ENCODE measurements around the gene DIP2B.
"Not testable (repeated sequence)": the region's sequence is repeated elsewhere in the genome, so short reads cannot be mapped to it uniquely, and the experiment has no call there.

Gene DIP2B, protein sequence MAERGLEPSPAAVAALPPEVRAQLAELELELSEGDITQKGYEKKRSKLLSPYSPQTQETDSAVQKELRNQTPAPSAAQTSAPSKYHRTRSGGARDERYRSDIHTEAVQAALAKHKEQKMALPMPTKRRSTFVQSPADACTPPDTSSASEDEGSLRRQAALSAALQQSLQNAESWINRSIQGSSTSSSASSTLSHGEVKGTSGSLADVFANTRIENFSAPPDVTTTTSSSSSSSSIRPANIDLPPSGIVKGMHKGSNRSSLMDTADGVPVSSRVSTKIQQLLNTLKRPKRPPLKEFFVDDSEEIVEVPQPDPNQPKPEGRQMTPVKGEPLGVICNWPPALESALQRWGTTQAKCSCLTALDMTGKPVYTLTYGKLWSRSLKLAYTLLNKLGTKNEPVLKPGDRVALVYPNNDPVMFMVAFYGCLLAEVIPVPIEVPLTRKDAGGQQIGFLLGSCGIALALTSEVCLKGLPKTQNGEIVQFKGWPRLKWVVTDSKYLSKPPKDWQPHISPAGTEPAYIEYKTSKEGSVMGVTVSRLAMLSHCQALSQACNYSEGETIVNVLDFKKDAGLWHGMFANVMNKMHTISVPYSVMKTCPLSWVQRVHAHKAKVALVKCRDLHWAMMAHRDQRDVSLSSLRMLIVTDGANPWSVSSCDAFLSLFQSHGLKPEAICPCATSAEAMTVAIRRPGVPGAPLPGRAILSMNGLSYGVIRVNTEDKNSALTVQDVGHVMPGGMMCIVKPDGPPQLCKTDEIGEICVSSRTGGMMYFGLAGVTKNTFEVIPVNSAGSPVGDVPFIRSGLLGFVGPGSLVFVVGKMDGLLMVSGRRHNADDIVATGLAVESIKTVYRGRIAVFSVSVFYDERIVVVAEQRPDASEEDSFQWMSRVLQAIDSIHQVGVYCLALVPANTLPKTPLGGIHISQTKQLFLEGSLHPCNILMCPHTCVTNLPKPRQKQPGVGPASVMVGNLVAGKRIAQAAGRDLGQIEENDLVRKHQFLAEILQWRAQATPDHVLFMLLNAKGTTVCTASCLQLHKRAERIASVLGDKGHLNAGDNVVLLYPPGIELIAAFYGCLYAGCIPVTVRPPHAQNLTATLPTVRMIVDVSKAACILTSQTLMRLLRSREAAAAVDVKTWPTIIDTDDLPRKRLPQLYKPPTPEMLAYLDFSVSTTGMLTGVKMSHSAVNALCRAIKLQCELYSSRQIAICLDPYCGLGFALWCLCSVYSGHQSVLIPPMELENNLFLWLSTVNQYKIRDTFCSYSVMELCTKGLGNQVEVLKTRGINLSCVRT (N-terminal part only)

GRCh38 chr12:50504798-50505674, at the start of gene DIP2B:
TSS of gene DIP2B (plus strand) at chr12:50504985. CDS start at chr12:50505141, 156 bp downstream.
- in situ Hi-C loops (cut with MboI; ENCODE audit: low sequenced_read_pairs) = loop anchor here (10.0 to 25.0 kb wide), 2 partner anchors 120 to 232 kb away; no protein-coding TSS in a partner anchor
- no peaks in the 10 kb centered on the region for H3K27me3 ChIP-seq (ENCODE audit: low read depth)
- no peaks in the 10 kb centered on the region; the same call in 1 of the 2 replicates for H3K36me3 ChIP-seq (replicated peaks)
- H3K4me1 ChIP-seq = peaks cover 22% of the 10 kb centered on the region
- H3K9me3 ChIP-seq = no peaks in the 10 kb centered on the region; the same call in 1 of the 2 replicates
- H3K4me3 ChIP-seq = peak within 1 kb of the TSS; percentile 70
- peak; percentile 81 to 98 for DNase-seq (ENCODE audit: low spot score in 2 of 2)

DNA sequence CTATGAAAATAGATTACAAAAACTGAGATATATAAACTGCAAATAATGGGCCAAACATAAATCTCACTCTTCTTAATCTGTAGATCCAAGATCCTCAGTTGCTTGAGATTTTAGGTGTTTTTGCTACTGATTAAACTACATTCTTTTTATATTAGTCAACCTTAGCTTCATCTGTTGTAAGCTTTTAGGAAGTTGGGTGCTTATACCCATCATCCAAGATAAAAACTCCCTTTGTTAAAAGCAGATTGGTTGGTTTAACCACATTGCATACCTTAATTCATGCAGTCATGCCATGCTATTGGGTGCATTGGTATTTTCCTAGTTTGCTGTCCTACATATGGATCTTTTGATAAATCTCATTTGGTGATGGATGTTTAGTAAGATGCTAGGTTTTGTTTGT, 46.2 kb upstream of the DIP2B start:
- Histone ChIP-seq H3K36me3 (replicated peaks) (peaks cover 28% of the 10 kb centered on the region), H3K4me1 (0 out of 2 replicates have a peak, but pooled peaks cover 2% of the 10 kb centered on the region), H3K27me3 (ENCODE audit: low read depth) (0 out of 2 replicates have a peak, but pooled peaks cover 2% of the 10 kb centered on the region), H3K9me3 (no peaks in the 10 kb centered on the region), H3K4me3 (no peak overlapping the region)
- no peak for DNase-seq (ENCODE audit: low spot score in 2 of 2)
- in situ Hi-C loops (cut with MboI; ENCODE audit: low sequenced_read_pairs) = no loop called here

- in situ Hi-C loops (cut with MboI; ENCODE audit: low sequenced_read_pairs) = no loop called here
- no peaks in the 10 kb centered on the region for H3K9me3 ChIP-seq
- H3K27me3 ChIP-seq (ENCODE audit: low read depth) = no peaks in the 10 kb centered on the region
- H3K36me3 ChIP-seq (replicated peaks) = peaks cover 75% of the 10 kb centered on the region
- H3K4me3 ChIP-seq = no peak overlapping the region
- no peak for DNase-seq (ENCODE audit: low spot score in 2 of 2)
- H3K4me1 ChIP-seq = no peaks in the 10 kb centered on the region
Measured at GRCh38 chr12:50467439-50467838, 37.3 kb upstream of the DIP2B start.

- peaks cover 42% of the 10 kb centered on the region for H3K36me3 ChIP-seq (replicated peaks)
Measured at GRCh38 chr12:50477241-50477832, 27.4 kb upstream of the DIP2B start.

GRCh38 chr12:50482571-50482970, 22.2 kb upstream of the DIP2B start:
- H3K4me1 ChIP-seq = no peaks in the 10 kb centered on the region
- no peaks in the 10 kb centered on the region for H3K9me3 ChIP-seq
- in situ Hi-C loops (cut with MboI; ENCODE audit: low sequenced_read_pairs) = no loop called here
- DNase-seq (ENCODE audit: low spot score in 2 of 2) = no peak
- H3K4me3 ChIP-seq = no peak overlapping the region
- no peaks in the 10 kb centered on the region for H3K27me3 ChIP-seq (ENCODE audit: low read depth)
- peaks cover 8% of the 10 kb centered on the region; the same call in 1 of the 2 replicates for H3K36me3 ChIP-seq (replicated peaks)

More at GRCh38 chr12:50477241-50477832, 27.4 kb upstream of the DIP2B start:
- no peaks in the 10 kb centered on the region for H3K4me1 ChIP-seq
- no peak for DNase-seq (ENCODE audit: low spot score in 2 of 2)
- in situ Hi-C loops (cut with MboI; ENCODE audit: low sequenced_read_pairs) = no loop called here
- H3K27me3 ChIP-seq (ENCODE audit: low read depth) = no peaks in the 10 kb centered on the region
- no peak overlapping the region for H3K4me3 ChIP-seq
- no peaks in the 10 kb centered on the region for H3K9me3 ChIP-seq

GRCh38 chr12:50483488-50483887, 21.3 kb upstream of the DIP2B start:
- Histone ChIP-seq H3K4me3 (no peak overlapping the region), H3K27me3 (ENCODE audit: low read depth) (no peaks in the 10 kb centered on the region), H3K4me1 (no peaks in the 10 kb centered on the region), H3K36me3 (replicated peaks) (peaks cover 3% of the 10 kb centered on the region; the same call in 1 of the 2 replicates), H3K9me3 (no peaks in the 10 kb centered on the region)
- in situ Hi-C loops (cut with MboI; ENCODE audit: low sequenced_read_pairs) = no loop called here
- DNase-seq (ENCODE audit: low spot score in 2 of 2) = no peak

DNA sequence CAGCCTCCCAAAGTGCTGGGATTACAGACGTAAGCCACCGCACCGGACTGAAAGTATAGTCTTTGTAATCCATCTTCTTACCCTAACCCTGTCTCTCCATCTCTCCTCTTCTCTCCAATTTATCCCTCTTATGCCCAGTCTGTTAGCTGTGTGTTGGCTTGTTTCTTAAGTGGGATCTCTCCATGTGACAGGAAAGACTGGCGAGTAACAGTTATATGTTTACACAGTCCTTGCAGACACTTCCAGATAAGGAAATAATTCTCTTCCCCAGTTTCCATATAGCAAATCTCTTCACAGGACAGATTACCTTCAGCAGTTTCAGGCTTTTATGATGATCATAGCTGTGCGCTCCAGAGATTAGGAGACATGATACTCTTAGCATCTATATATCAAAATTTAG, 16.0 kb upstream of the DIP2B start:
- Histone ChIP-seq H3K4me1 (no peaks in the 10 kb centered on the region), H3K27me3 (ENCODE audit: low read depth) (no peaks in the 10 kb centered on the region), H3K36me3 (replicated peaks) (no peaks in the 10 kb centered on the region), H3K9me3 (peaks cover 8% of the 10 kb centered on the region), H3K4me3 (no peak overlapping the region)
- in situ Hi-C loops (cut with MboI; ENCODE audit: low sequenced_read_pairs) = no loop called here
- DNase-seq (ENCODE audit: low spot score in 2 of 2) = no peak

GRCh38 chr12:50498119-50498518, 6.7 kb upstream of the DIP2B start:
- H3K27me3 ChIP-seq (ENCODE audit: low read depth); DNase-seq (ENCODE audit: low spot score in 2 of 2); in situ Hi-C loops (cut with MboI; ENCODE audit: low sequenced_read_pairs); H3K36me3 ChIP-seq (replicated peaks); H3K4me3 ChIP-seq; H3K4me1 ChIP-seq: not testable (repeated sequence)
- H3K9me3 ChIP-seq = peaks cover 20% of the 10 kb centered on the region

GRCh38 chr12:50505675-50506530, 1.1 kb downstream of the DIP2B start:
- Histone ChIP-seq H3K9me3 (no peaks in the 10 kb centered on the region), H3K4me1 (peaks cover 22% of the 10 kb centered on the region), H3K27me3 (ENCODE audit: low read depth) (no peaks in the 10 kb centered on the region), H3K4me3 (peak overlapping the region; percentile 70), H3K36me3 (replicated peaks) (no peaks in the 10 kb centered on the region; the same call in 1 of the 2 replicates)
- in situ Hi-C loops (cut with MboI; ENCODE audit: low sequenced_read_pairs) = loop anchor here (10.0 to 25.0 kb wide), 2 partner anchors 119 to 231 kb away; no protein-coding TSS in a partner anchor
- peak in 1 of 2 experiments; percentile 27 for DNase-seq (ENCODE audit: low spot score in 2 of 2)

DNA sequence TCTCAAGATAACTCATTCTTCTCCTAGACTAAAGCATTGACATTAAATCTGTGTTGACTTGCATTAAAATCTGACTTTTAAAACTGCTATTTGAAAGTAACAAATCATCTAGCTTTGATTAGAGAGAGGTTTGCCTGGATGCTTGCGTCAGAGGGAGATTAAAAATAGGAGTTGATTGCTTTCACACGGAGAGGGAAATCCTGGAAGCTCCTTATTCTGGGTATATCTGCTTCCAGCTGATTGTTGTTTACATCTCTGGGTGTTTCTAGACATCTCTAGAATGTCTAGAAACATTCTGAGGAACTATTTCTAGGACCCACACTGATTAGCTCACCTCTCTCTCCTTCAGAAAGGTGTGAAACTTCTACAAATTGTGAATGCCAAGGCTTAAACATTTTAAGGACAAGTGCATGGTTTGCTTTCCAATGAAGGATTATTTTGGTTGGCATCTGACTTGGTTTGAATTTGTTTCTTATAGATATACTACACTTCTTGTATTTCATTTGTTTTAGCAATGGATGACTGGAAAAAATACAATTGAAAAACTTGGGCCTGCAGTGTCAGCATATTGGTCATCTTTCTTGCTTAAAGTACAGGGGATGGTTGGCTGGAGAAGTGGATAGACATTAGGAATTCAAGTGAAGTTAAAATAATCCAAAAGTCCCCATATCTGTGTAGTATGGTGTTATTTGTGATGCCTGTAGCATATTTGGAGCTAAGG, 2.1 kb downstream of the DIP2B start:
- Histone ChIP-seq H3K4me3 (peak overlapping the region; percentile 70), H3K36me3 (replicated peaks) (no peaks in the 10 kb centered on the region; the same call in 1 of the 2 replicates), H3K9me3 (no peaks in the 10 kb centered on the region), H3K4me1 (peaks cover 22% of the 10 kb centered on the region), H3K27me3 (ENCODE audit: low read depth) (no peaks in the 10 kb centered on the region)
- DNase-seq (ENCODE audit: low spot score in 2 of 2) = no peak
- in situ Hi-C loops (cut with MboI; ENCODE audit: low sequenced_read_pairs) = loop anchor here (10.0 to 25.0 kb wide), 2 partner anchors 118 to 230 kb away; no protein-coding TSS in a partner anchor

DNA sequence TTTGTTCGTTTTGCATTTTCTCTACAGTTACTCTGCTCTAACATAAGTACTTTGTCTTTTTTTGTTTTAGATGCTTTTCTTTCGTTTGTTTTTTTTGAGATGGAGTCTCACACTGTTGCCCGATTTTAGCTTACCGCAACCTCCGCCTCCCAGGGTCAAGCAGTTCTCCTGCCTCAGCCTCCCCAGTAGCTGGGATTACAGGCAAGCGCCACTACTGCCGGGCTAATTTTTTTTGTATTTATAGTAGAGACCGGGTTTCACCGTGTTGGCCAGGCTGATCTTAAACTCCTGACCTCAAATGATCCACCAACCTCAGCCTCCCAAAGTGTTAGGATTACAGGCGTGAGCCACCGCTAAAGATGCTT, 2.7 kb downstream of the DIP2B start:
- Histone ChIP-seq H3K4me1 (peaks cover 22% of the 10 kb centered on the region), H3K4me3 (no peak overlapping the region), H3K27me3 (ENCODE audit: low read depth) (no peaks in the 10 kb centered on the region), H3K9me3 (no peaks in the 10 kb centered on the region), H3K36me3 (replicated peaks) (no peaks in the 10 kb centered on the region; the same call in 1 of the 2 replicates)
- in situ Hi-C loops (cut with MboI; ENCODE audit: low sequenced_read_pairs) = loop anchor here (10.0 to 25.0 kb wide), 2 partner anchors 117 to 230 kb away; no protein-coding TSS in a partner anchor
- no peak for DNase-seq (ENCODE audit: low spot score in 2 of 2)

All from HAP-1 (cell line).